Breast epithelium (tissue), 3 donors: ENCODE measurements around the gene COPS2.

ENCODE experiments used
- POLR2A ChIP-seq: fragments of 450-650 bp; IDR thresholded peaks from one replicate; pipeline ENCODE4 v1.6.1; 2016; ENCODE audit warnings: antibody characterized with exemption, mild to moderate bottlenecking, moderate library complexity
- TF ChIP-seq, protein P1 (sequence below), 3 donors: fragments of 450-650 bp; IDR thresholded peaks; one replicate each; pipeline ENCODE4 v1.5.1; 2016 to 2017; ENCODE audit warnings: antibody characterized with exemption in 3 of 3, mild to moderate bottlenecking in 3 of 3, moderate library complexity in 3 of 3

DNA sequence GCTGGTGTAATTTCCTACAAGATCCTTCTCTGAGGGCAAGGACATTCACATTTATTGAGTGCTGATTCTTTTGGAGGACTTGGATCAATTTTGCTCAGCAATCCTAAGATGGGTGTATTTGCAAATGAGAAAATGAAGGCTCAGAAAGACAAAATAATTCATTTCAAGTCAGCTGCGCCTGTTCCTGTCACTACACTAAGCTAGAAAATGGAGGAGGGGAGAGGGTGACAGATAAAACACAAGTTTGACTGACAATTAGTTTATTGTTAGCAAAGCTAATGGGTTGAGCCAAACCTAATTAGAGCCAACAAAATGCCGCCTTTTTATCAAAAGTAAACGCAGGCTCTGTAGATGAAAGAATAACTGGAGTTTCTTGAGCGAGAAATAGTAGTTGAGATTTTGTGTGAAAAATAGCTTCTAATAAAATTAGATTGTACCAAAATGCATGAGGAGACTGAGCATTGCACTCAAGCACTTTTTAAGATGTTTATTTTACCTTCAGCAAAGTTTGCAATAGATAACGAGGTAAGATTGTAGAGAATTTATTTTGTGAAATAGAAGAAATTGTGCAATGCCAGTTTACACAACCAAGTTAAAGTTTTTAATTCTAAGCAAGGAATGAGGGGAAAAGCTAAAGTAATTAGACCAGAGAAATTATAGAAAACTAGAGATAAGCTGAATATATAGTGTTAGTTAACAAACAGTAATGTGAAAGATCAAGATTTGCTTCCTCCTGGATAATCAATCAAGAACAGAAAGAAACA lies 69.5 kb downstream of the COPS2 start:
- TF ChIP-seq POLR2A: no peak
- TF ChIP-seq, protein P1, sequence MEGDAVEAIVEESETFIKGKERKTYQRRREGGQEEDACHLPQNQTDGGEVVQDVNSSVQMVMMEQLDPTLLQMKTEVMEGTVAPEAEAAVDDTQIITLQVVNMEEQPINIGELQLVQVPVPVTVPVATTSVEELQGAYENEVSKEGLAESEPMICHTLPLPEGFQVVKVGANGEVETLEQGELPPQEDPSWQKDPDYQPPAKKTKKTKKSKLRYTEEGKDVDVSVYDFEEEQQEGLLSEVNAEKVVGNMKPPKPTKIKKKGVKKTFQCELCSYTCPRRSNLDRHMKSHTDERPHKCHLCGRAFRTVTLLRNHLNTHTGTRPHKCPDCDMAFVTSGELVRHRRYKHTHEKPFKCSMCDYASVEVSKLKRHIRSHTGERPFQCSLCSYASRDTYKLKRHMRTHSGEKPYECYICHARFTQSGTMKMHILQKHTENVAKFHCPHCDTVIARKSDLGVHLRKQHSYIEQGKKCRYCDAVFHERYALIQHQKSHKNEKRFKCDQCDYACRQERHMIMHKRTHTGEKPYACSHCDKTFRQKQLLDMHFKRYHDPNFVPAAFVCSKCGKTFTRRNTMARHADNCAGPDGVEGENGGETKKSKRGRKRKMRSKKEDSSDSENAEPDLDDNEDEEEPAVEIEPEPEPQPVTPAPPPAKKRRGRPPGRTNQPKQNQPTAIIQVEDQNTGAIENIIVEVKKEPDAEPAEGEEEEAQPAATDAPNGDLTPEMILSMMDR (IDR thresholded peaks at IDR 0.05): no peak
